ENCODE data around the gene SHOC1. TPM values are rescaled to one million over a fixed set of nuclear protein-coding genes. Genes with fewer than 3 reads are reported as not detected.

SHOC1 gene
- total RNA-seq, 1 experiment from 2014 or later: not detected

DNA sequence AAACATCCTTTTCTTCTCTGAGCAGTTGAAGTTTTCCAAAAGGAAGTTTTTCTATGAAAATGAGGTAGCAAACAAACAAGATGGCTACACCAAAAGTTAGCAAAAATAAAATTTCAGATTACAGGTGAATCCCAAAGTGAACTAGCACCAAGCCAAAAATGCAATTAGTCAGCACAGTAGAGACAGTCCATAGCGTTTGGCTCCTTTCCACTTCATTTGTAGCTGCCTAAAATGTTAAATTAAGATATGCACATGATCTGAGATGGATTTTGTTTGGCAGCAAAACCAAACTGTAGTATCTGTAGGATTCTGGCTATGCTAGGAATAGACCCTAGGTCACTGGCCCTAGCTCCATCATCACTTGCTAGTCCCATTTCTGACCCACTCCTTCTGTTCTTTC, 45.7 kb upstream of the SHOC1 start:
- no peaks in the 10 kb centered on the region for H3K9me3 ChIP-seq (ENCODE audit: low read depth, low read length, poor library complexity, severe bottlenecking)
- no peak for DNase-seq (ENCODE audit: low spot score)
- H3K4me3 ChIP-seq (ENCODE audit: low read depth, low read length, poor library complexity, severe bottlenecking): no peak overlapping the region
- H3K27ac ChIP-seq (ENCODE audit: low read depth, low read length, poor library complexity, severe bottlenecking): no peak overlapping the region
- H3K4me1 ChIP-seq (ENCODE audit: insufficient read depth, low read length, poor library complexity, severe bottlenecking): peaks cover 24% of the 10 kb centered on the region
- POLR2A ChIA-PET (ENCODE audit: low non-redundant PET): no interaction called here
- CTCF ChIA-PET: no interaction called here
- TF ChIP-seq, protein P1, sequence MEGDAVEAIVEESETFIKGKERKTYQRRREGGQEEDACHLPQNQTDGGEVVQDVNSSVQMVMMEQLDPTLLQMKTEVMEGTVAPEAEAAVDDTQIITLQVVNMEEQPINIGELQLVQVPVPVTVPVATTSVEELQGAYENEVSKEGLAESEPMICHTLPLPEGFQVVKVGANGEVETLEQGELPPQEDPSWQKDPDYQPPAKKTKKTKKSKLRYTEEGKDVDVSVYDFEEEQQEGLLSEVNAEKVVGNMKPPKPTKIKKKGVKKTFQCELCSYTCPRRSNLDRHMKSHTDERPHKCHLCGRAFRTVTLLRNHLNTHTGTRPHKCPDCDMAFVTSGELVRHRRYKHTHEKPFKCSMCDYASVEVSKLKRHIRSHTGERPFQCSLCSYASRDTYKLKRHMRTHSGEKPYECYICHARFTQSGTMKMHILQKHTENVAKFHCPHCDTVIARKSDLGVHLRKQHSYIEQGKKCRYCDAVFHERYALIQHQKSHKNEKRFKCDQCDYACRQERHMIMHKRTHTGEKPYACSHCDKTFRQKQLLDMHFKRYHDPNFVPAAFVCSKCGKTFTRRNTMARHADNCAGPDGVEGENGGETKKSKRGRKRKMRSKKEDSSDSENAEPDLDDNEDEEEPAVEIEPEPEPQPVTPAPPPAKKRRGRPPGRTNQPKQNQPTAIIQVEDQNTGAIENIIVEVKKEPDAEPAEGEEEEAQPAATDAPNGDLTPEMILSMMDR (conservative IDR thresholded peaks at IDR 0.05; ENCODE audit: low read depth, low read length): no peak
- no peak for TF ChIP-seq EZH2 (IDR thresholded peaks at IDR 0.05; ENCODE audit: borderline replicate concordance, low read depth, low read length, poor library complexity, severe bottlenecking)
- no peaks in the 10 kb centered on the region for H3K27me3 ChIP-seq (replicated peaks; ENCODE audit: insufficient read depth, low read depth, low read length, poor library complexity)
- intact Hi-C loops (cut with micrococcal nuclease; ENCODE audit: unreplicated experiment): no loop called here
- BruUV-seq (replicated peaks): no TSS peak
- no peaks in the 10 kb centered on the region for H3K36me3 ChIP-seq (ENCODE audit: insufficient read depth, low read length, poor library complexity, severe bottlenecking)

DNA sequence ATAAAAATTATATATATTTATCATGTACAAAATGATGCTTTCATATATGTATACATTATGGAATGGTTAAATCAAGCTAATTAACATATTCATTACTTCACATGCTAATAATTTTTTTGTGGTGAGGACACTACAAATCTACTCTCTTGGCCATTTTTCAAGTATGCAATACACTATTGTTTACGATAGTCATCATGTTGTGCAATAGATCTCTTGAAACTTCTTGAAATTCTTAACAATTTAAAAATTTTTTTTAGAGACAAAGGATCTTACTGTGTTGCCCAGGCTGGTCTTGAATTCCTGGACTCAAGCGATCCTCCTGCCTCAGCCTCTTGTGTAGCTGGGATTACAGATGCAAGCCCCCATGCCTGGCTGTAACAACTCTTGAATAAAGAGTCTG, 45.2 kb upstream of the SHOC1 start:
- peaks cover 24% of the 10 kb centered on the region for H3K4me1 ChIP-seq (ENCODE audit: insufficient read depth, low read length, poor library complexity, severe bottlenecking)
- DNase-seq (ENCODE audit: low spot score): peak; percentile 54
- no peaks in the 10 kb centered on the region for H3K36me3 ChIP-seq (ENCODE audit: insufficient read depth, low read length, poor library complexity, severe bottlenecking)
- H3K4me3 ChIP-seq (ENCODE audit: low read depth, low read length, poor library complexity, severe bottlenecking): no peak overlapping the region
- TF ChIP-seq, protein P1 (conservative IDR thresholded peaks at IDR 0.05; ENCODE audit: low read depth, low read length): no peak
- no peak for TF ChIP-seq EZH2 (IDR thresholded peaks at IDR 0.05; ENCODE audit: borderline replicate concordance, low read depth, low read length, poor library complexity, severe bottlenecking)
- BruUV-seq (replicated peaks): no TSS peak
- intact Hi-C loops (cut with micrococcal nuclease; ENCODE audit: unreplicated experiment): no loop called here
- H3K9me3 ChIP-seq (ENCODE audit: low read depth, low read length, poor library complexity, severe bottlenecking): no peaks in the 10 kb centered on the region
- CTCF ChIA-PET: no interaction called here
- no peak overlapping the region for H3K27ac ChIP-seq (ENCODE audit: low read depth, low read length, poor library complexity, severe bottlenecking)
- POLR2A ChIA-PET (ENCODE audit: low non-redundant PET): no interaction called here
- H3K27me3 ChIP-seq (replicated peaks; ENCODE audit: insufficient read depth, low read depth, low read length, poor library complexity): no peaks in the 10 kb centered on the region

DNA sequence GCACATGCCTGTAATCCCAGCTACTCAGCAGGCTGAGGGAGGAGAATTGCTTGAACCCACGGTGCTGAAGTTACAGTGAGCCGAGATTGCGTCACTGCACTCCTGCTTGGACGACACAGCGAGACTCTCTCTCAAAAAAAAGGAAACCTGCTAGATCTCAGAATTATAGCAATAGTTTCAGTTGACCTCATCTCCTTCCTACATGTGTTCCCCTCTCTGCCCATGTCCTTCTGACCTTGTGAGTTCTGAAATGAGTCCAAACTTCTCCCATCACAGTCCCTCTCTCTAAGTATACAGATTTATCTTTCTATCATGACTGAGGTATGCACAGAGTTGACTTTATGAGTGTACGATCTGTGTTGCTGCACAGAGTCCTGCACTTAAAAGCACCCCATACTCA, 44.6 kb upstream of the SHOC1 start:
- peak overlapping the region; percentile 12 for H3K27ac ChIP-seq (ENCODE audit: low read depth, low read length, poor library complexity, severe bottlenecking)
- H3K9me3 ChIP-seq (ENCODE audit: low read depth, low read length, poor library complexity, severe bottlenecking): no peaks in the 10 kb centered on the region
- no peaks in the 10 kb centered on the region for H3K36me3 ChIP-seq (ENCODE audit: insufficient read depth, low read length, poor library complexity, severe bottlenecking)
- ChIA-PET POLR2A (ENCODE audit: low non-redundant PET) (no interaction called here), CTCF (no interaction called here)
- peak; percentile 54 for DNase-seq (ENCODE audit: low spot score)
- no TSS peak for BruUV-seq (replicated peaks)
- intact Hi-C loops (cut with micrococcal nuclease; ENCODE audit: unreplicated experiment): no loop called here
- no peak for TF ChIP-seq EZH2 (IDR thresholded peaks at IDR 0.05; ENCODE audit: borderline replicate concordance, low read depth, low read length, poor library complexity, severe bottlenecking)
- H3K4me3 ChIP-seq (ENCODE audit: low read depth, low read length, poor library complexity, severe bottlenecking): no peak overlapping the region
- peaks cover 24% of the 10 kb centered on the region for H3K4me1 ChIP-seq (ENCODE audit: insufficient read depth, low read length, poor library complexity, severe bottlenecking)
- H3K27me3 ChIP-seq (replicated peaks; ENCODE audit: insufficient read depth, low read depth, low read length, poor library complexity): no peaks in the 10 kb centered on the region

DNA sequence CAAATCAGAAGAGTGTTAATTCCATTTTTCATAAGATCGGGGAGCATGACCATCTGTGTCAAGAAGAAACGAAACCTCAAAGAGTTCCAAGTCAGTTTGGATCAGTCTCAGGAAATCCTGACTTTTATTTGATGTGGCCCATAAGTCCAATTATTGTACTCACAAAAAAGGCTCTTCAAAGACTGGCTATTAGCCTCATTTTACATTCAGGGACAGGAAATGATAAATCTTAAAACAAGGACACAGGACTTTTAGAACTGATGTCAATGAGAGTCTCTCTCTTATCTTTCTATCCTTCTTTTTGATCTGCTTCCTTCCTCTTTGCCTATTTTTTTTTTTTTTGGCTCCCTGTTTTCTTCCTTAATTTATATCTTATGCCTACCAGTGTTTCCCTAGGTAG, 43.7 kb upstream of the SHOC1 start:
- BruUV-seq (replicated peaks): no TSS peak
- ChIA-PET CTCF (no interaction called here), POLR2A (ENCODE audit: low non-redundant PET) (no interaction called here)
- Histone ChIP-seq H3K9me3 (ENCODE audit: low read depth, low read length, poor library complexity, severe bottlenecking) (no peaks in the 10 kb centered on the region), H3K36me3 (ENCODE audit: insufficient read depth, low read length, poor library complexity, severe bottlenecking) (no peaks in the 10 kb centered on the region), H3K4me1 (ENCODE audit: insufficient read depth, low read length, poor library complexity, severe bottlenecking) (peaks cover 24% of the 10 kb centered on the region), H3K27ac (ENCODE audit: low read depth, low read length, poor library complexity, severe bottlenecking) (no peak overlapping the region), H3K4me3 (ENCODE audit: low read depth, low read length, poor library complexity, severe bottlenecking) (no peak overlapping the region), H3K27me3 (replicated peaks; ENCODE audit: insufficient read depth, low read depth, low read length, poor library complexity) (no peaks in the 10 kb centered on the region)
- intact Hi-C loops (cut with micrococcal nuclease; ENCODE audit: unreplicated experiment): no loop called here
- peak; percentile 90 for DNase-seq (ENCODE audit: low spot score)
- TF ChIP-seq EZH2 (IDR thresholded peaks at IDR 0.05; ENCODE audit: borderline replicate concordance, low read depth, low read length, poor library complexity, severe bottlenecking): no peak
- TF ChIP-seq, protein P1 (conservative IDR thresholded peaks at IDR 0.05; ENCODE audit: low read depth, low read length): no peak

Data from A673 (cell line).